HCT116 (cell line): ENCODE measurements around the gene TP53TG5. TPM values are rescaled to one million over a fixed set of nuclear protein-coding genes. Genes with fewer than 3 reads are reported as not detected.

Source experiments
- ATAC-seq: fragments of 200-7000 bp; cut with Tn5 transposase; 2 replicates; pipeline ENCODE4 v1.9.1; 2020; ENCODE audit warnings: mild to moderate bottlenecking, moderate library complexity
- BruUV-seq: library from RNA; stranded (reverse); fragments of 400-500 nt; replicated peaks from 2 replicates; lab custom pipeline; 2021; lab: Mats Ljungman, UMichigan
- CTCF ChIA-PET: fragments of 300-600 bp; sonication (Branson Sonifier 250); formaldehyde crosslinking; loops from one replicate; lab custom pipeline; 2021; ENCODE audit warnings: antibody characterized with exemption; lab: Charles Lee
- POLR2A ChIA-PET: fragments of 300-600, 350-600 bp; sonication (Branson Sonifier 250); formaldehyde crosslinking; loops from one replicate; lab custom pipeline; 2021; ENCODE audit warnings: antibody characterized with exemption; lab: Charles Lee
- RAD21 ChIA-PET, 2 experiments: fragments of 300-600 bp; sonication (Branson Sonifier 250); formaldehyde crosslinking; loops; one replicate each; lab custom pipeline; 2023; ENCODE audit warnings: low total read pairs in 2 of 2; ENCODE audit not compliant: uncharacterized antibody in 2 of 2, unreplicated experiment in 2 of 2, low non-redundant PET in 1 of 2; lab: Charles Lee
- DNase-seq: peaks from one replicate; pipeline ENCODE4 v3.0.0-alpha.2; 2010; ENCODE audit warnings: low read depth, low spot score
- H2AFZ ChIP-seq: fragments of 200-600 bp; shearing (Covaris generic), sonication (generic); 2 replicates; pipeline ENCODE4 v1.6.1; 2017; ENCODE audit warnings: low read depth, mixed run types, mixed read lengths, antibody characterized with exemption, low read length; ENCODE audit not compliant: poor library complexity, severe bottlenecking
- H3K27ac ChIP-seq: 2 replicates; pipeline ENCODE4 v1.5.1; 2012; ENCODE audit warnings: low read depth, low read length
- H3K27me3 ChIP-seq: fragments of 200-600 bp; sonication (generic); 2 replicates; pipeline ENCODE4 v1.6.1; 2016; ENCODE audit warnings: mixed run types, low read length, mixed read lengths; ENCODE audit not compliant: insufficient read depth
- H3K36me3 ChIP-seq, 2 experiments: fragments of 200-500 bp in 1 of 2; fragments of 200-600 bp in 1 of 2; sonication (Bioruptor generic) in 1 of 2; sonication (generic) in 1 of 2; 2 replicates each; pipeline versions ENCODE4 v1.5.1 to v1.6.1; 2014 to 2016; ENCODE audit warnings: low read length in 2 of 2, inconsistent platforms in 1 of 2, mixed read lengths in 1 of 2, mixed run types in 1 of 2; ENCODE audit not compliant: insufficient read depth in 2 of 2, control insufficient read depth in 1 of 2
- H3K4me1 ChIP-seq, 2 experiments: fragments of 200-600 bp in 1 of 2; sonication (generic) in 1 of 2; 2 replicates each; pipeline versions ENCODE4 v1.5.1 to v1.6.1; 2012 to 2017; ENCODE audit warnings: low read length in 2 of 2, inconsistent platforms in 1 of 2, mild to moderate bottlenecking in 1 of 2, mixed read lengths in 1 of 2, mixed run types in 1 of 2, moderate library complexity in 1 of 2; ENCODE audit not compliant: insufficient read depth in 2 of 2, control insufficient read depth in 1 of 2
- H3K4me2 ChIP-seq: fragments of 200-600 bp; sonication (generic); 2 replicates; pipeline ENCODE4 v1.6.1; 2017; ENCODE audit warnings: mixed run types, low read length, mixed read lengths
- H3K4me3 ChIP-seq, 2 experiments: fragments of 200-600 bp in 1 of 2; sonication (generic) in 1 of 2; replicated peaks in 1 of 2; 2 replicates each; pipeline ENCODE4 v1.5.1; 2011 to 2016; ENCODE audit warnings: low read length in 2 of 2, control low read depth in 1 of 2, low read depth in 1 of 2, mild to moderate bottlenecking in 1 of 2, mixed read lengths in 1 of 2, mixed run types in 1 of 2
- H3K79me2 ChIP-seq: fragments of 200-600 bp; sonication (generic); 2 replicates; pipeline ENCODE4 v1.6.1; 2017; ENCODE audit warnings: mild to moderate bottlenecking, mixed run types, low read length, moderate library complexity, mixed read lengths; ENCODE audit not compliant: insufficient read depth
- H3K9ac ChIP-seq: fragments of 200-600 bp; sonication (generic); 2 replicates; pipeline ENCODE4 v1.6.1; 2016; ENCODE audit warnings: low read length, mixed read lengths
- H3K9me2 ChIP-seq: fragments of 200-600 bp; sonication (generic), shearing (Covaris generic); 2 replicates; pipeline ENCODE4 v1.6.1; 2017; ENCODE audit warnings: mixed run types, mild to moderate bottlenecking, moderate library complexity; ENCODE audit not compliant: insufficient read depth
- H3K9me3 ChIP-seq, 2 experiments: fragments of 200-500 bp in 1 of 2; fragments of 200-600 bp in 1 of 2; sonication (Bioruptor generic) in 1 of 2; sonication (generic) in 1 of 2; 2 replicates each; pipeline ENCODE4 v1.6.1; 2014 to 2017; ENCODE audit warnings: low read length in 2 of 2, mixed read lengths in 2 of 2, inconsistent platforms in 1 of 2, low read depth in 1 of 2, mild to moderate bottlenecking in 1 of 2, mixed run types in 1 of 2, moderate library complexity in 1 of 2; ENCODE audit not compliant: control insufficient read depth in 1 of 2, insufficient read depth in 1 of 2
- H4K20me1 ChIP-seq: fragments of 200-600 bp; sonication (generic), shearing (Covaris generic); 2 replicates; pipeline ENCODE4 v1.6.1; 2017; ENCODE audit warnings: mixed run types, mild to moderate bottlenecking, moderate library complexity; ENCODE audit not compliant: insufficient read depth
- CBX3 ChIP-seq: IDR thresholded peaks from 2 replicates; pipeline ENCODE4 v1.6.1; 2012; ENCODE audit warnings: low read depth
- CEBPB ChIP-seq: IDR thresholded peaks from 2 replicates; pipeline ENCODE4 v1.6.1; 2012; ENCODE audit warnings: low read depth
- CTCF ChIP-seq, 3 experiments: fragments of 200-600 bp in 1 of 3; sonication (generic) in 1 of 3; IDR thresholded peaks in 2 of 3; conservative IDR thresholded peaks in 1 of 3; 2 replicates each; pipeline ENCODE4 v1.5.1; 2012 to 2017; ENCODE audit warnings: low read depth in 2 of 3, low read length in 2 of 3, antibody characterized with exemption in 1 of 3, borderline replicate concordance in 1 of 3, control low read depth in 1 of 3, mild to moderate bottlenecking in 1 of 3, mixed read lengths in 1 of 3, mixed run types in 1 of 3, moderate library complexity in 1 of 3; ENCODE audit not compliant: insufficient read depth in 1 of 3
- EGR1 ChIP-seq: IDR thresholded peaks from 2 replicates; pipeline ENCODE4 v1.6.1; 2012; ENCODE audit warnings: low read depth
- ELF1 ChIP-seq: IDR thresholded peaks from 2 replicates; pipeline ENCODE4 v1.6.1; 2012; ENCODE audit warnings: low read depth, borderline replicate concordance
- FOSL1 ChIP-seq: IDR thresholded peaks from 2 replicates; pipeline ENCODE4 v1.6.1; 2012; ENCODE audit warnings: low read depth
- MAX ChIP-seq: IDR thresholded peaks from 2 replicates; pipeline ENCODE4 v1.6.1; 2012
- POLR2AphosphoS5 ChIP-seq: IDR thresholded peaks from 2 replicates; pipeline ENCODE4 v1.6.1; 2011; ENCODE audit warnings: mild to moderate bottlenecking, low read depth, low read length, moderate library complexity
- RAD21 ChIP-seq: IDR thresholded peaks from 2 replicates; pipeline ENCODE4 v1.6.1; 2012; ENCODE audit warnings: low read depth, mild to moderate bottlenecking
- REST ChIP-seq: IDR thresholded peaks from 2 replicates; pipeline ENCODE4 v1.6.1; 2012; ENCODE audit warnings: low read depth
- SIN3A ChIP-seq: IDR thresholded peaks from 2 replicates; pipeline ENCODE4 v1.6.1; 2012; ENCODE audit warnings: low read depth
- ZBTB33 ChIP-seq: IDR thresholded peaks from 2 replicates; pipeline ENCODE4 v1.6.1; 2011; ENCODE audit warnings: mild to moderate bottlenecking, low read length, moderate library complexity; ENCODE audit not compliant: insufficient replicate concordance; ENCODE audit errors: extremely low read depth
- ZFX ChIP-seq: fragments of 450-650 bp; IDR thresholded peaks from 2 replicates; pipeline ENCODE4 v1.6.1; 2017
- intact Hi-C: fragments of 100-400 bp; cut with micrococcal nuclease; formaldehyde crosslinking; loops from 2 replicates; pipeline ENCODE4 v1.10.0; 2022
- total RNA-seq: library from RNA; stranded (reverse); gene quantifications from one replicate; pipeline ENCODE4 v1.2.1, GENCODE V29; 2021; ENCODE audit not compliant: unreplicated experiment

The TP53TG5 gene
- total RNA-seq, 1 experiment from 2014 or later = 0.76 TPM

- no peak overlapping the region for H3K4me3 ChIP-seq
- peaks cover 8 to 18% of the 10 kb centered on the region in 2 experiments for H3K4me1 ChIP-seq
- no TSS peak for BruUV-seq
- no peak overlapping the region for H2AFZ ChIP-seq
- no peaks in the 10 kb centered on the region for H3K27me3 ChIP-seq
- intact Hi-C loops = no loop called here
- no peak overlapping the region for H3K27ac ChIP-seq
- TF ChIP-seq ELF1 (no peak), MAX (no peak), ZBTB33 (no peak), FOSL1 (no peak), CTCF (IDR thresholded peaks at IDR 0.05 in 2 of 3, conservative IDR thresholded peaks at IDR 0.05 in 1 of 3; ENCODE audit: borderline replicate concordance in 1 of 3, insufficient read depth in 1 of 3, low read depth in 2 of 3, low read length in 2 of 3) (no peak), EGR1 (no peak), CEBPB (no peak), CBX3 (no peak), REST (no peak), RAD21 (no peak), ZFX (no peak), SIN3A (no peak), POLR2AphosphoS5 (no peak)
- H3K36me3 ChIP-seq = peaks cover 12 to 25% of the 10 kb centered on the region in 2 experiments; a peak in 3 of 4 replicates
- RAD21 ChIA-PET = no interaction called here
- H4K20me1 ChIP-seq = no peaks in the 10 kb centered on the region
- CTCF ChIA-PET = interaction anchor here (0.8 to 1.1 kb wide), 2 partner anchors 8 to 216 kb away, joined by 3 to 6 read pairs; no protein-coding TSS in a partner anchor
- no peaks in the 10 kb centered on the region for H3K9me3 ChIP-seq
- DNase-seq (no peak), ATAC-seq (no peak)
- H3K79me2 ChIP-seq = peaks cover 25% of the 10 kb centered on the region
- POLR2A ChIA-PET = no interaction called here
- H3K9ac ChIP-seq = no peak overlapping the region
- no peak overlapping the region for H3K4me2 ChIP-seq
- no peaks in the 10 kb centered on the region for H3K9me2 ChIP-seq
Observed at GRCh38 chr20:45366192-45366591, 11.9 kb downstream of the TP53TG5 start.
